GM19043 (cell line): ENCODE data around the gene DUSP22.
"Not testable (repeated sequence)": the region's sequence is repeated elsewhere in the genome, so short reads cannot be mapped to it uniquely, and the experiment has no call there.

Experiments
- ATAC-seq: cut with Tn5 transposase; IDR thresholded peaks from one replicate; pipeline ENCODE4 v1.9.1; 2021; ENCODE audit warnings: low read depth; ENCODE audit not compliant: unreplicated experiment

DUSP22 gene, protein sequence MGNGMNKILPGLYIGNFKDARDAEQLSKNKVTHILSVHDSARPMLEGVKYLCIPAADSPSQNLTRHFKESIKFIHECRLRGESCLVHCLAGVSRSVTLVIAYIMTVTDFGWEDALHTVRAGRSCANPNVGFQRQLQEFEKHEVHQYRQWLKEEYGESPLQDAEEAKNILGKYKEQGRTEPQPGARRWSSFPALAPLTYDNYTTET

DNA sequence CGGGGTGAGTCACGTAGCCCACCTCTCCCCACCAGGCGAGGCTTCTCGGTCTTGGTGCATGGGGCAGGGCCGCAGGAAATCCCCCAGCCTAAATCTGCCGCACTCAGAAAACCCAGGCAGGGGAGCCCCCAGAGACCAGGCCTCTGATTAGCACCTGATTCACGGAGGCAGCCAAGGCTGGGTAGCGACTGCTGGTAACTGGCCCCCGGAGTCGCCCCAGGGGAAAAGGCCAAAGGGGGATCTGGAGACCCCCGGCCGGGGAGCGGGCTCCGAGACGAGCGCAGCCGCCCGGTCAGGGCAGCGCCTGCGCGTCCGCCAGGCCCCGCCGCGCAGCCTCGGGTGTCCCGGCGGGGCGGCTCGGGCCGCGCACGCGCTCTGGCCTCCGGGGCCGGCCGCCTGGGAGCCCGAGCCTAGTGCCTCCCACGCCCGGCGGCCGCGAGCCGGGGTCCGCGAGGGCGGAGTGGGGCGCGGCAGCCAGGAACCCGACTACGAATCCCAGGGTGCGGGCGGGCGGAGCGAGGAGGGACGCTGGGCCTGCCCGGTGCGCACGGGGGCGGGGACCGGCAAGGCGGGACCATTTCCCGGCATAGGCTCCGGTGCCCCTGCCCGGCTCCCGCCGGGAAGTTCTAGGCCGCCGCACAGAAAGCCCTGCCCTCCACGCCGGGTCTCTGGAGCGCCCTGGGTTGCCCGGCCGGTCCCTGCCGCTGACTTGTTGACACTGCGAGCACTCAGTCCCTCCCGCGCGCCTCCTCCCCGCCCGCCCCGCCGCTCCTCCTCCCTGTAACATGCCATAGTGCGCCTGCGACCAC lies at the start of gene DUSP22:
TSS of gene DUSP22 (plus strand) at position 791 of the 809 bp plus-strand sequence. CDS start 53 bp downstream, outside the sequence.
- peak; percentile 28 for ATAC-seq

DNA sequence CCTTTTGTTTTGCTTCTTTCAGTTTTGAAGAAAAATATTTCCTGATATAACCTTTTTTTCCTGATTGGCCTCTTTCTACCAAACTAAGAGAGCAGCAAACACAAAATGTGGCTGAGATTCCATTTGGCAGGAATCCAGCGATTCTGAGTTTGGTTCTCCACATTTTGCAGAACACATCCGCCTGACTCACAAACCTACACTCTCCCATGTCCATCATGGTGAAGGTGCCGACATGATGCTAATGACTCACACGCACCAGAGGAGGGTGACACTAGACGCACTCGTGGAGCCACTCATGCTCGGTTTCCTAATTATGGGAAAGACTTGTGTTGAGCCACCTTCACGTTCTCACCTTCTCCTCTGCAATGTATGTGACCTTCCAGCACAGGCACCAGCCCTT lies 45.9 kb upstream of the DUSP22 start:
- ATAC-seq: no peak

DNA sequence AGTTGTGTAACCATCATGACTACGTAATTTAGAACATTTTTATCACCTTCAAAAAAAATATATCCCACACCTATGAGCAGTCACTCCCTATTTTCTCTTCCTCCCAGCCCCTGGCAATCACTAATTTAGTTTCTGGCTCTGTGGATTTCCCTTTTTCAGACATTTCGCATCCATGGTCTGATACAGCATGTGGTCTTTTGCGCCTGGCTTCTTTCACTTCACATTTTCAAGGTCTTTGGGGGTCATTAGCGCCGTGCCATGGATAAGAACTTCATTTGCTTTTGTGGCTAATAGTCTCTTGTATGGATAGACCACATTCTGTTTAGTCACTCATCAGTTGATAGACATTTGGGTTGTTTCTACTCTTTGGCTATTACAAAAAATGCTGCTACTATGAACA lies 44.9 kb upstream of the DUSP22 start:
- ATAC-seq: no peak

DNA sequence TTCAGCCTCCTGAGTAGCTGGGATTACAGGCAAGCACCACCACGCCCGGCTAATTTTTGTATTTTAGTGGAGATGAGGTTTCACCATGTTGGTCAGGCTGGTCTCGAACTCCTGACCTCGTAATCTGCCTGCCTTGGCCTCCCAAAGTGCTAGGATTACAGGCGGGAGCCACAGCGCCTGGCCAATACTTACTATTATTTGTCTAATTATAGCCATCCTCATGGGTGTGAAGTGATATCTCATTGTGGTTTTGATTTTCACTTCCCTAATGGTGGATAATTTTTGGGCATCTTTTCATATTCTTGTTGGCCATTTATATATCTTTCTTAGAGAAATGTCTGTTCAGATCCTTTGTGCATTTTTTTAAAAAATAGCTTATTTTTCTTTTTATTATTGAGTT lies 44.2 kb upstream of the DUSP22 start:
- not testable (repeated sequence) for ATAC-seq

DNA sequence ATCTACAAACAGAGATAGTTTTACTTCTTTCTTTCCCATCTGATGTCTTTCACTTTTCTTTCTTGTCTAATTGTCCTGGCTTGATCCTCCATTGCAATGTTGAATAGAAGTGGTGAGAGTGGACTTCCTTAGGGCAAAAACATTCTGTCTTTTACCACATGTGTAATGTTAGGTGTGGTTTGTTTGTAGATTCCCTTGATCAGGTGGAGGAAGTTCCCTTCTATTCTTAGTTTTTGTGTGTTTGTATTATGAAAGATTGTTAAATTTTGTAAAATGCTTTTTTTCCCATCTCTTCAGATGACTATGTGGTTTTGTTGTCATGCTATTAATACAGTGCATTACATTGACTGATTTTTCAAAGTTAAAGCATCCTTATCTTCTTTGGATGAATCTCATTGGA lies 41.6 kb upstream of the DUSP22 start:
- no peak for ATAC-seq

DNA sequence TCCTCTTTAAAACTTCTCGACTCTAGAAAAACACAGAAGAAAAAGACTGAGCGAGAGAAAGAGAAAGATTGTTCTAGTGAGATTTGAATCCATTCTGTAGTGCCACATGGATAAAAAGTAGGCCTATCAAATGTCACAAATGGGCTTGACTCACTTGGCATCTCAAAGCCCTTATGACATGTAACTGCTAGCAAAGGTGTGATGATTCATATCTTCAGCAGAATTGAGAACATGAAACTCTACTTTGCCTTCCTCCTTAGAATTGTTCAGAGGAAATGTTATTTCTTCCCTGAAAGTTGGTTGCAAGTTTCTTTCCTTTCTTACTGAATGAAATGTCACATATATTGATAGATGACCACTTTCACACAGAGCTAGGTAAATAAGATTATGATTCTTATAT lies 40.4 kb upstream of the DUSP22 start:
- no peak for ATAC-seq

DNA sequence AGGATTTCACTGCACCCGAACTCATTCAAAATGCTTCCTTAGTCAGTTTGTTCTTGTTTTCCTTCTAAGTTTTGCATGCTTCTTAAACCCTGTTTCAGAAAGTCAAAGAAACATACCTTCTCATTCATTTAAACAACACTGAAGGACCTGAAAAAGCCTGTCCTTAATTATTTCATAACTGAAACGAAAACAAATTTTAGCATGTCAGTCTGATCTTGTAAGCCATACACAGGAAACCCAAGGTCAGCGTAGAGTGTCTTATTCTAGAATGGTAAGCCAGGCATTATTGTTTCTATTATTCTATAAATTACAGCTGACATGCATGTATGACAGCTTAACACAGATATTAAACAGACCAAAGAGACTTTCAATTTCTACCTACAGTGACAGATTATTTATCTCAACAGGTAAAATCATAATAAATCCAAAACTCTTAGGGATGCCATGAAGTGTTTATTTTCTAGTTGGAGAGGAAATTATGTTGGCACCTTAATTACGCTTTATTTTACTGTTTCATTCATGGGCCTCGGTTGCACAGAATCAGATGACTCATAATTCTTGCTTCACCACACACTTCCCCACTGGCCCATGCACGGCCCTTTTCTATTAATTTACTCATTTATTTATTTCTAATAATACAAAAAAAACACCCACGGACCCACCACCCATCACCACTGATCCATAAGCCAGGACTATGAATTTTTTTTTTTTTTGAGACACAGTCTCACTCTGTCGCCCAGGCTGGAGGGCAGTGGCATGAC lies 39.3 kb upstream of the DUSP22 start:
- ATAC-seq: no peak

DNA sequence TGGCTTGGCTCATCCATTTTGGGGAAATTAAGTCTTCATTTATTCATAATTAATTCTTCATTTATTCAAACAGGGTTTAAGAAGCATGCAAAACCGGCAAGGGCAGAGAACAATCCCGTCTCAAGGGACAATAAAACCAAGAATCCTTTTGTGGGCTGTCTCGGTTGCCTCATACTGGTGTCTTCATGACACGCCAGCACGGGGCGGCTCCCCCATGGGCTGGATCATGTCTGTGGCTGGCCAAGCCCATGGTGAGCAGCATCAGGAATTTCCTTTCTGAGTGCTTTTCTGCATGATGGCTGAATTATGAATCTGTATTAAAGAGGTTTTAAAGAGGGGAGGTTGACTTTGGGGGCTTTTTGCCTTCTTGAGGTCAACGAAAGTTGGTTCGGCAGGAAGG lies 38.3 kb upstream of the DUSP22 start:
- ATAC-seq: no peak

DNA sequence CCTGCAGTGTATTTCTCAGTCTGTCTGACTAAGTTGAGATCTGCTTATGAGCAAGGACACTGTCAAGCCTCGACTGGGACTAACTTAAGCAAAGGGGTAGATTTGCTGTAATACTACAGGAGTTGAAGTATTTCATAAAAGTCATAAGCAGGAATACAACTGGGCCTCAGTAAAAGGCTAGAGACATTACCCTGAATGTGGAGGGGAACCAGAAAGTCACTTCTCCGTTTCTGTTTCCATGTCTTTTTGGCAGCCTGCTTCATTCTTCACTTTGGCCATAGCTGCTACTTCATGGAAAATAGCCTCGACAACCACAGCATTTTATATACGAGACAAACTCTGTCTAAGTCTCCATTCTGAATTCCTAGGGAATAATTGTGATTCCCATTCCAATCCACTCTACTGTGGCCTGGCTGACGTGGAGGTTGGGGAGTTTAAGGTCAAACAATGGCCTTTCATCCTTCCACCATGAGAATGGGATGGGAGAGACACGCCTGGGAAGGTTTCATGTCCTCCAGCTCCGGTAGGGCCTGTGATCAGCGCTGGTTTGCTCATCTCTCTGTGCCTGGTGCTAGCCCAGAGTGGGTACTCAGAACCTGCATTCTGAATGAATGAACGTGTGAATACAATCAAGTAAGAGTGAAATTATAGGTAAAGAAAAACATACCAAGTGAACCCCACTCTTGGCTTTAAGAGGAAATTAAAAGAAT lies 37.1 kb upstream of the DUSP22 start:
- ATAC-seq: no peak

DNA sequence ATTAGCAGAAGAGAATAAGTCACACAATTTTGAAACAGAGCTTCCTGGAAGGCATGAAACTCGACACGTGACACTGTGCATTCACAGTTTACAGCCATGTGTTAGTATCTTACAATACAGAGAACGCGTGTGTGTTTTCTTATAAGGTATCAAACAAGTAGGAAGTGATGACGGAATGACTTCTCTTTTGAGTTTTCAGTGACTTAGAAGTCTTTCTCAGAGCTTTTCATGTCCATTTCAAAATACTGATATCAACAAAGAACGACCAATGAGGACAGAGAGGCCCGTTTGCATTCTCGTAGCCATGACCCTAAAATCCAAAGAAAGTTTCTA lies 36.6 kb upstream of the DUSP22 start:
- no peak for ATAC-seq

DNA sequence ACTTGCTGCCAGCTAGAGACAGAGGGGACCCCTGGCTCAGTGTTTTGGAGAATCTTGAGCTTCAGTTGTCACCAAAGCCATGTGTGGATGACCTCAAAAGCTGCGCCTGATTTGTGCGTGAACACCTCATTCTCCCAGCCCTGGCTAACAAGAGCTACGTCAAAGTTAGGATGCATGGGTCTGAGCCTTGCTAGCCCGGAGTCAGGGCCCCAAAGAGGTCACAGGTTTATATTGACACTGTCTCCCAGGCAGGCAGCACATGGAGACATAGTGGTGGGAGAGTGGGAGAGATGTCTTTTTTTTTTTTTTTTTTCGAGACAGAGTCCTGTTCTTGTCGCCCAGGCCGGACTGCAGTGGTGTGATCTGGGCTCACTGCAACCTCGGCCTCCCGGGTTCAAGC lies 36.1 kb upstream of the DUSP22 start:
- no peak for ATAC-seq

DNA sequence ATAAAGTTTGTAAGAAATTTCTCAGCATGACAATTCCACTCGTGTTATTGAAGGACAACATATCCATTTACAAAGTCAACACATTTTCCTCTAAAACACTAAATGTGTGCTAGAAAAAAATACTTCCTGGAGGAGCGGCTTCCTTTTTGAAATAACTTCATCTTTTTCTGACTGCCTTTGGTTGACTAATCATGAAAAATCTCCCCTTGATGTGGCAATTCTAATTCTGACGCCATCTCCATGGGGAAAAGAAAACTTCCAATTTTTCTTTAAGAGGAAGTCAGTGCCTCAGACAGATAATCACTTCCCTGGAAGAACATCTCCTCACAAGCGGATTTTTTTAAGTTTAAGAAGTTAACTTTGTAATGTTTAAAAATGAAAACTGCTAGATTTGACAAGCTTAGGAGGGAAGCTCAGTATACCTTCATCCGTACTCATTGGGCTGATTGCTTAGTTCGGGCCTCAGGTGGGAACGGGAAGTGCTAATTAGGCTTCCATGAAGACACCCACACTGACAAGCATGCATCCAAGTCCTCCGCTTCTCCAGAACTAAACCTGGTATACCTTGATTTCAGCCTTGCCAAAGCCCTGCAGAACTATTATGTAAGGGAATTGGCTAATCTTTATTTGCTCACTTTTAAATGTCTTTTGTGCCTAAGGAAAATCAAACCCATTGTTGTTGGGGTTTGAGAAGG lies 35.1 kb upstream of the DUSP22 start:
- no peak for ATAC-seq

DNA sequence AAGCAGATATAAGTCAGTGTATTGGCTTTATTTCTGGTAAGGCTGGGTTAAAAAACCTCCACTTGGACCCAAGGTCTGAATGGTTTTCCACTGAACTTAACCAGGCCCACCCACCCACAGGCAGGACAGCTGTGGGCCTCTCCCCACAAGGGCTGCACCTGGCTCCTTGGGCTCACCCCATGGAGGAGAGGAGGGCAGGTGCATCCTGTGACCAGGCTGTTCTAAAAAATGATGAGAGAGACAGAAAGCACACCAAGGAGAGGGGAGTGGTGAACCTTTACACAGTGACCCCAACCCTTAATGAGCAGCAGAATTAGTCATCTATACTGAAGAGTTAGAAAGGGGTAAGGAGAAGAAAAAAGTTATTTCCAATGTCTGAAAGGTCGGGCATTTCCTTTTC lies 34.5 kb upstream of the DUSP22 start:
- no peak for ATAC-seq

DNA sequence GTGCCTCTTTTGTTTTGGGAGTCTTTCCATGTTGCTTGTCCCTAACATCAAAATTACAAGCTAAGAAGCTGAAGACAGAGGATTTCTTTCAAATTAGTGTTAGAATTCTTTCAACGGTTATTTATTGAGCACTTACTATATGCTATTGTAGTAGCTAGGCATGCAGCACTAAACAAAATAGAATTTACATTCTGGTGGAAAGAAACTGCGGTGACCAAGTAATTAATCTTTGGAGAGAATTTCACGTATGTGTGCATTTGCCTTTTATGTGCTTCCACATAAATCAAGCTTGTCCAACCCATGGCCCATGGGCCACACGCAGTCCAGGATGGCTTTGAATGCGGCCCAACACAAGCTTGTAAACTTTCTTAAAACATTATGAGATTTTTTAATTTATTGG lies 33.0 kb upstream of the DUSP22 start:
- ATAC-seq: no peak

DNA sequence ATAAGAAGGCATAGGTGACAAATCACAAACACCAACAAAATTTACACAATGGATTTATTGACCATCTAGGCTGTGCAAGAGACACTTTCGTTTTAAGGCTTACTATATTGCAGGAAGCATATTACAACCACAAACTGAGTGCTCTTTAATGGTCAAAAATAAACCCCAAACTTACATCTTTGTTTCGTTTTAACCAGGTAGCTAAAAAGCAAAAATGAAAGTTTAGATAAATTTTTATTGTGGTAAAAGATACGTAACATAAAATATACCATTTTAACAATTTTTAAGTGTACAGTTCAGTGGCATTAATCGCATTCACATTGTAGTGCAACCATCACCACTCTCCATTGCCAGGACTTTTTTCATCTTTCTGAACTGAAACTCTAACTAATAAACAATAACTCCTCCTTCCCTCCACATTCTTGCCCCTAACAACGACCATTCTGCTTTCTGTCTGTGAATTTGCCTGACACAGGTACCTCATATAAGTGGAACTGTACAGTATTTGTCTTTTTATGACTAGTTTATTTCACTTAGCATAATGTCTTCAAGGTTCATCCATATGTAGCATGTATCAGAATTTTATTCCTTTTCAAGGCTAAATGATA lies 32.3 kb upstream of the DUSP22 start:
- ATAC-seq: peak; percentile 69

DNA sequence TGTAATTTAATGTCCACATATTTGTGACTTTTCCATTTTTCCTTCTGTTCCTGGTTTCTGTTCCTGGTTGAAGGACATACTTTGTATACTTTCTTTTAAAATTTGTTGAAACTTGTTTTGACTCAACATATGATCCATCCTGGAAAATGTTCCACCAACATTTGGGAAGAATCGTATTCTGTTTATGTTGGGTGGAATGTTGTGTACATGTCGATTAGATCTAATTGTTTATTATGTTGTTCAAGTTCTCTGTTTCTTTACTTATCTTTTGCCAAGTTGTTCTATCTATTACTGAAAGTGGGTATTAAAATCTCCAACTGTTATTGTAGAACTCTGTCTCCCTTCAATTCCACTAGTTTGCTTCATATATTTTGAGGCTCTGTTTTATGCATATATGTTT lies 27.7 kb upstream of the DUSP22 start:
- ATAC-seq: no peak

DNA sequence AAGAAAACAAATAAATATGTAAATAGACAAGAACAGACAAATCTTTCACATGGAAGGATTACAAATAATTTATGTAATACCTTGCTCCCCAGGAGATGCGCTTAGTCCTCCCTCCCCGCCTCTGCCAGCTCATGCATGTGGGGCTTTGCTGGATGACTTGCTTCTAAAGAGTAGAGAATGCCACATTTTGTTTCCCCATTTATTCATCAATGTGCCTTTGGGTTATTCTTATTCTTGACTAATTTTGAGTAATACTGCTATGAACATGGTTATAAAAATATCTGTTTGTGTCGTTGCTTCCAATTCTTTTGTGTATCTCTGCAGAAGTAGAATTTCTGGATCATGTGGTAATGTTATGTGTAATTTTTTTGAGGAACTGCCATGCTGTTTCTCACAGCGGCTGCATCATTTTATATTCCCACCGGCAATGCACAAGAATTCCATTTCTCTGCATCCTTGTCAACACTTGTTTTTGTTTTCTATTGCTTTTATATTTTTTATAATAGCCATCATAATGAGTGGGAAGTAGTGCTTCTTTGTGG lies 23.8 kb upstream of the DUSP22 start:
- no peak for ATAC-seq

DNA sequence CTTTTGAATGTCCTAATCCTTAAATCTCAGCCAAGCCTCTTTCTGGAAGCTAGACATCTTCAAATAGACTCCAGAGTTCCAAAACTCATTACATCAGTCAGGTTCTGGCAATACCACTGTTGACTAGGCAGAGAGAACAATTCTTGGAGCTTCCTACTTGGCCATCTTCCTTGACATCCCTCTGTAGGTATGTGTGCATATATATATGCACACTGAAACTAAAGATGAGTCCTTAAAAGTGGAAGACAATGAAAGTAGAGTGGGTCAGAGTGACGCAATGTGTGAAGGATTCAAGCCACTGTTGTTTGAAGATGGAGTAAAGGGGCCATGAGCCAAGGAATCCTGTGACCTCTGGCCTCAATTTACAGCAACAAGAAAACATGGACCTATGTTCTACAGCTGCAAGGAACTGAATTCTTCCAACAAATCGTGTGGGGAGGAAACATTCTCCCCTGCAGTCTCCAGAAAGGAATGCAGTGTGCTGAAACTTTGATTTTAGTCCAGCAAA lies 18.7 kb upstream of the DUSP22 start:
- no peak for ATAC-seq

DNA sequence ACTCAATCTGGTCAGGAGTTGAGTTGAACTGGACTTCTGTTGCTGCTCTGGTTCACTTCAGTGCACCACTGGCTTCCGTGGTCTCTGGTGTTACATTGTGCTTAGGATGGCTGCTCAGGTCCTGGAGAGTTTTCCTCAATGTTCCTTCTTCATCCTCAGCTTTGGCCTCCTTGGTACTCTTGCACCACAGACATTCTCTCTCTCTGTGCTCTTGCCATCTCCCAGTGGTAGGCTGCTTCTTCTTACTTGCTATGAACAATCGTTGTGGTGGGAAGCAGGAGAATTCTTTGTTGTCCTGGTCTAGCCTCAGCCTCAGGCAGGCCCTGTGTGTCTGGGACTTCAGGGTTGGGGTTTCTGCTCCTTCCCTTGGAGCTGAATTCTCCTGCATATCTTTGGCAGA lies 14.5 kb upstream of the DUSP22 start:
- ATAC-seq: no peak

DNA sequence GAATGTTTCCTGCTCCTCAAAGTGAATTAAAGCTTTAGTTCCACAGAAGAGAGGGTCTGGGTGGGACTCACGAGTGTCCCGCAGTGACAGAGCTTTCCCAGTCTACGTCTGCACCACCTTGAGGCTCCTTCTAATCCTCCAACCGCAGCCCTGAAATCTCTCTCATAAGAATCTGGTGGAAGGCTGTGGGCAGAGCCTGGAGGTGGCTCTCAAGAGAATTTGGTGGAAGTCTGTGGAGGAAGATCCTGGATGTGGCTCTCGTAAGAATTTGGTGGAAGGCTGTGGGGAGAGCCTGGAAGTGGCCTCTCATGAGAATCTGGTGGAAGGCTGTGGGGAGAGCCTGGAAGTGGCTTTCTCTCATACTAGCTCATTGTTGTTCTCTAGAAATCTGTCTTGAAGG lies 13.8 kb upstream of the DUSP22 start:
- no peak for ATAC-seq
